ENCODE measurements around the gene ADD2. TPM values are rescaled to one million over a fixed set of nuclear protein-coding genes. Genes with fewer than 3 reads are reported as not detected.

The ADD2 gene
- total and polyA plus RNA-seq, 7 experiments from 2014 or later: 1.8 to 18.8 (median 7.3) TPM

- ChIA-PET POLR2A (interaction anchor here (0.7 to 1.7 kb wide), 5 partner anchors 9 to 345 kb away, joined by 3 to 4 read pairs (median 3); no protein-coding TSS in a partner anchor), CTCF (interaction anchor here (0.7 to 8.2 kb wide), 10 partner anchors 8 to 526 kb away, joined by 3 to 106 read pairs (median 4); partner anchors contain the start of gene FAM136A)
- Mint-ChIP-seq H3K36me3 (peaks cover 0 to 6% (median 0%) of the 10 kb centered on the region in 5 donors), H3K27ac (peak overlapping the region in 1 of 9 donors; percentile 13), H3K4me1 (no peaks in the 10 kb centered on the region), H3K27me3 (peaks cover 0 to 30% (median 4%) of the 10 kb centered on the region in 5 donors), H3K9me3 (peaks cover 0 to 10% (median 0%) of the 10 kb centered on the region in 11 donors), H3K4me3 (no peak overlapping the region)
- Histone ChIP-seq H3K9me3 (ENCODE audit: control insufficient read depth in 2 of 3, low read length in 3 of 3) (no peaks in the 10 kb centered on the region), H3K36me3 (ENCODE audit: control insufficient read depth in 2 of 3, insufficient read depth in 3 of 3, low read length in 3 of 3) (no peaks in the 10 kb centered on the region), H3K4me3 (ENCODE audit: low read length) (no peak overlapping the region), H3K4me1 (ENCODE audit: control insufficient read depth in 2 of 2, insufficient read depth in 2 of 2, low read length in 2 of 2) (no peaks in the 10 kb centered on the region), H3K27ac (ENCODE audit: low read depth, low read length) (no peak overlapping the region), H3K27me3 (ENCODE audit: control insufficient read depth in 2 of 2, insufficient read depth in 2 of 2, low read length in 2 of 2) (no peaks in the 10 kb centered on the region)
- intact Hi-C loops (cut with micrococcal nuclease): loop anchor here (1.0 to 5.0 kb wide), 7 partner anchors 31 to 923 kb away; partner anchors contain the start of gene TGFA (in 1 of the 2)
- DNase-seq (peak; percentile 55 to 81 (median 75)), ATAC-seq (peak; percentile 85)
Measured at GRCh38 chr2:70647873-70648481, 120.0 kb downstream of the ADD2 start.

GRCh38 chr2:70646420-70646818, 121.6 kb downstream of the ADD2 start:
- Mint-ChIP-seq H3K4me1 (peaks cover 0 to 6% (median 3%) of the 10 kb centered on the region in 7 donors), H3K4me3 (no peak overlapping the region), H3K9me3 (peaks cover 0 to 3% (median 0%) of the 10 kb centered on the region in 11 donors), H3K36me3 (peaks cover 0 to under 1% (median 0%) of the 10 kb centered on the region in 5 donors), H3K27ac (no peak overlapping the region), H3K27me3 (peaks cover 0 to 17% (median 0%) of the 10 kb centered on the region in 5 donors)
- Histone ChIP-seq H3K27ac (ENCODE audit: low read depth, low read length) (no peak overlapping the region), H3K9me3 (ENCODE audit: control insufficient read depth in 2 of 3, low read length in 3 of 3) (no peaks in the 10 kb centered on the region), H3K4me3 (ENCODE audit: low read length) (no peak overlapping the region), H3K27me3 (ENCODE audit: control insufficient read depth in 2 of 2, insufficient read depth in 2 of 2, low read length in 2 of 2) (no peaks in the 10 kb centered on the region), H3K36me3 (ENCODE audit: control insufficient read depth in 2 of 3, insufficient read depth in 3 of 3, low read length in 3 of 3) (no peaks in the 10 kb centered on the region), H3K4me1 (ENCODE audit: control insufficient read depth in 2 of 2, insufficient read depth in 2 of 2, low read length in 2 of 2) (no peaks in the 10 kb centered on the region)
- DNase-seq (no peak), ATAC-seq (no peak)
- CTCF ChIA-PET: interaction anchor here (0.8 to 8.2 kb wide), 7 partner anchors 10 to 867 kb away, joined by 3 to 106 read pairs (median 7); partner anchors contain the start of gene FAM136A
- intact Hi-C loops (cut with micrococcal nuclease): loop anchor here in 1 of 2 donors (5.0 kb wide), 1 partner anchor 94 kb away; the partner anchor contains the start of gene TGFA
- POLR2A ChIA-PET: no interaction called here

DNA sequence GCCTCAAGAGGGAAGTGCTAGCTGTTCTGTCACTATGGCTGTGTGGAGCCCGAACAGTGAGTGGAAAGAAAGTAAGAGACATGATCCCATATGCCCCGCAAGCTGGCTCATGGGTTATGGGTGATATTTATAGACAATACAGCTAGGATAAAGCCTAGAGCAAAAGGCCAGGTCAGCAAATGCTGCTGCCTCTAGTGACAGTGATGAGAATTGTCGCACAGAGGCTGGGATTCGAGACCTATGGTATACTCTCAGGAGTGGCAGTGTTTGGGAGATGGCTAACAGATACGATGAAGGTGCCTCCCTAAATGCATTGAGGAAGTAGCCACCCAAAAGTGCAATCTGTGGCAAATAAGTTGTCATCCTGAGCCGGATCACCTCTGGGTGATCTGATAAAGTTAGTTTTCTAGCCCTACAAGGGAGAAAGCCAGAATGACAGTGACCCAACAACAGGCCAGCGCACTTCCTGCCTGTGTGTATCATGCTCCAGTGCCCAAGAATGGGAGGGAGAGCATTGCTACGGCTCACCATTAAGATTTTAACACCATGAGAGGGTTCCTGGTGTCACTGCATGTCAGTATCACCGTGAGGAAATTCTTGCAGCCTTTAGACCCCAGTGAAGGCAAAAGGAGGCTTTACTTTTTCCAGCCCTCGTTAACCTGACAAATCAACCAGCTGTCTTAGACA, 122.1 kb downstream of the ADD2 start:
- H3K4me1 ChIP-seq (ENCODE audit: control insufficient read depth in 2 of 2, insufficient read depth in 2 of 2, low read length in 2 of 2): peaks cover 0 to 3% of the 10 kb centered on the region in 2 donors
- intact Hi-C loops (cut with micrococcal nuclease): loop anchor here in 1 of 2 donors (5.0 kb wide), 1 partner anchor 94 kb away; the partner anchor contains the start of gene TGFA
- Mint-ChIP-seq H3K36me3 (no peaks in the 10 kb centered on the region), H3K27ac (no peak overlapping the region), H3K4me1 (peaks cover 0 to 11% (median 9%) of the 10 kb centered on the region in 7 donors), H3K4me3 (no peak overlapping the region), H3K27me3 (peaks cover 0 to 11% (median 0%) of the 10 kb centered on the region in 5 donors), H3K9me3 (no peaks in the 10 kb centered on the region)
- no peaks in the 10 kb centered on the region for H3K36me3 ChIP-seq (ENCODE audit: control insufficient read depth in 2 of 3, insufficient read depth in 3 of 3, low read length in 3 of 3)
- no peaks in the 10 kb centered on the region for H3K27me3 ChIP-seq (ENCODE audit: control insufficient read depth in 2 of 2, insufficient read depth in 2 of 2, low read length in 2 of 2)
- ChIA-PET CTCF (interaction anchor here (0.6 to 8.2 kb wide), 7 partner anchors 11 to 342 kb away, joined by 3 to 106 read pairs (median 12); partner anchors contain the start of gene FAM136A), POLR2A (no interaction called here)
- H3K27ac ChIP-seq (ENCODE audit: low read depth, low read length): no peak overlapping the region
- no peak overlapping the region for H3K4me3 ChIP-seq (ENCODE audit: low read length)
- ATAC-seq (peak; percentile 15), DNase-seq (no peak)
- H3K9me3 ChIP-seq (ENCODE audit: control insufficient read depth in 2 of 3, low read length in 3 of 3): no peaks in the 10 kb centered on the region

GRCh38 chr2:70643715-70644114, 124.3 kb downstream of the ADD2 start:
- peak in 3 of 9 donors; percentile 25 to 41 (median 38) for DNase-seq
- CTCF ChIA-PET: interaction anchor here (0.6 to 8.2 kb wide), 7 partner anchors 11 to 1022 kb away, joined by 3 to 106 read pairs (median 4); partner anchors contain the start of gene FAM136A

DNA sequence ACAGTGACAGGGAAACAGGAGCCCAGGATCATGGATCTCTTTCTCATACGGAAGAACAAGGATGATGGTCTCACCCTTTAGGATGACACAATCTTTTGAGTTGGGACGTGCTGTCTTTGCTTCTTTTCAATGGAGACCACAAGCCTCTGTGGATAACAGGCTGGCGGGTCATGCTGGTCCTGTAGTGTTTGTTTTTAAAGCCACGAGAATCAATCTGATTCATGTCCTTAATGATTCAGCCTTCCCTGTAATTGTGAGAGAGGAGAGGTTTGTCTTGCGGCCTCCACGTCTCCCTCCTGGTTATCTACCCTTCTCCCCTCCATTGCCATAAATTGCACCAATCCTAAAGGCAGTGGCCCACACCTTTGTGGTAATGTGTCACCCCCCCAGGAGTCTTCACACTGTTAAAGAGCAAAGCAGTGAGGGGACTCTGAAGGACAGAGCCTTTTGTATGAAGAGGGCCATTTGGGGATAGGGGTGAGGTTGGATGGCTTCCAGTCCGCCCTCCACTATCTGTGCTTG, 126.7 kb downstream of the ADD2 start:
- POLR2A ChIA-PET: no interaction called here

More at GRCh38 chr2:70643715-70644114, 124.3 kb downstream of the ADD2 start:
- H3K9me3 Mint-ChIP-seq: no peaks in the 10 kb centered on the region
- Histone ChIP-seq H3K9me3 (ENCODE audit: control insufficient read depth in 2 of 3, low read length in 3 of 3) (no peaks in the 10 kb centered on the region), H3K27me3 (ENCODE audit: control insufficient read depth in 2 of 2, insufficient read depth in 2 of 2, low read length in 2 of 2) (no peaks in the 10 kb centered on the region), H3K4me1 (ENCODE audit: control insufficient read depth in 2 of 2, insufficient read depth in 2 of 2, low read length in 2 of 2) (peaks cover 0 to 24% of the 10 kb centered on the region in 2 donors), H3K4me3 (ENCODE audit: low read length) (no peak overlapping the region), H3K36me3 (ENCODE audit: control insufficient read depth in 2 of 3, insufficient read depth in 3 of 3, low read length in 3 of 3) (no peaks in the 10 kb centered on the region), H3K27ac (ENCODE audit: low read depth, low read length) (no peak overlapping the region)
- H3K27me3 Mint-ChIP-seq: peaks cover 0 to 2% (median 0%) of the 10 kb centered on the region in 5 donors
- H3K27ac Mint-ChIP-seq: peak overlapping the region in 1 of 9 donors; percentile 51
- H3K4me3 Mint-ChIP-seq: no peak overlapping the region
- peaks cover 3 to 29% (median 26%) of the 10 kb centered on the region in 7 donors for H3K4me1 Mint-ChIP-seq
- POLR2A ChIA-PET: interaction anchor here (0.6 to 1.3 kb wide), 4 partner anchors 13 to 1178 kb away, joined by 3 to 8 read pairs (median 4); partner anchors contain the start of genes ADD2 and MXD1
- no peak for ATAC-seq
- no peaks in the 10 kb centered on the region for H3K36me3 Mint-ChIP-seq
- intact Hi-C loops (cut with micrococcal nuclease): loop anchor here in 1 of 2 donors (1.0 to 5.0 kb wide), 2 partner anchors 201 to 302 kb away; no protein-coding TSS in a partner anchor

More for the DNA sequence above, 126.7 kb downstream of the ADD2 start:
- Histone ChIP-seq H3K36me3 (ENCODE audit: control insufficient read depth in 2 of 3, insufficient read depth in 3 of 3, low read length in 3 of 3) (no peaks in the 10 kb centered on the region), H3K4me1 (ENCODE audit: control insufficient read depth in 2 of 2, insufficient read depth in 2 of 2, low read length in 2 of 2) (peaks cover 0 to 26% of the 10 kb centered on the region in 2 donors), H3K27ac (ENCODE audit: low read depth, low read length) (no peak overlapping the region), H3K4me3 (ENCODE audit: low read length) (no peak overlapping the region), H3K27me3 (ENCODE audit: control insufficient read depth in 2 of 2, insufficient read depth in 2 of 2, low read length in 2 of 2) (no peaks in the 10 kb centered on the region), H3K9me3 (ENCODE audit: control insufficient read depth in 2 of 3, low read length in 3 of 3) (no peaks in the 10 kb centered on the region)
- DNase-seq (no peak), ATAC-seq (no peak)
- CTCF ChIA-PET: no interaction called here
- peaks cover 0 to 7% (median 0%) of the 10 kb centered on the region in 5 donors for H3K27me3 Mint-ChIP-seq
- peak overlapping the region in 4 of 9 donors; percentile 28 to 81 (median 53) for H3K27ac Mint-ChIP-seq
- peaks cover 12 to 43% (median 37%) of the 10 kb centered on the region in 7 donors for H3K4me1 Mint-ChIP-seq
- peak overlapping the region in 4 of 10 donors; percentile 19 to 29 (median 24) for H3K4me3 Mint-ChIP-seq
- peaks cover 0 to 10% (median 2%) of the 10 kb centered on the region in 11 donors for H3K9me3 Mint-ChIP-seq
- intact Hi-C loops (cut with micrococcal nuclease): loop anchor here in 1 of 2 donors (5.0 kb wide), 1 partner anchor 199 kb away; no protein-coding TSS in a partner anchor
- peaks cover 0 to 5% (median 4%) of the 10 kb centered on the region in 5 donors for H3K36me3 Mint-ChIP-seq
